ENCODE results near the gene PRKACA. TPM values are rescaled to one million over a fixed set of nuclear protein-coding genes. Genes with fewer than 3 reads are reported as not detected.
"Not testable (repeated sequence)": the region's sequence is repeated elsewhere in the genome, so short reads cannot be mapped to it uniquely, and the experiment has no call there.

The PRKACA gene
- total and polyA plus RNA-seq, 8 donors: 81.5 to 118 (median 93.7) TPM

- intact Hi-C loops (cut with DNase I): loop anchor here in 1 of 2 donors (5.0 kb wide), 1 partner anchor 198 kb away; no protein-coding TSS in a partner anchor
- no peak for ATAC-seq
Observed at GRCh38 chr19:14148751-14149410, 31.3 kb upstream of the PRKACA start.

GRCh38 chr19:14147797-14148605 lies 30.4 kb upstream of the PRKACA start:
- peak; percentile 64 to 90 (median 84) for DNase-seq
- TF ChIP-seq CTCF (IDR thresholded peaks at IDR 0.05): peak; percentile 73 to 83
- Histone ChIP-seq H3K4me3 (no peak overlapping the region), H3K36me3 (peaks cover 0 to 21% of the 10 kb centered on the region in 2 donors), H3K27me3 (no peaks in the 10 kb centered on the region), H3K9me3 (no peaks in the 10 kb centered on the region), H3K27ac (peak overlapping the region; percentile 76 to 80), H3K4me1 (peaks cover 18 to 52% of the 10 kb centered on the region in 2 donors)
- intact Hi-C loops (cut with DNase I): loop anchor here in 1 of 2 donors (5.0 kb wide), 1 partner anchor 199 kb away; no protein-coding TSS in a partner anchor
- peak; percentile 92 for ATAC-seq

More at GRCh38 chr19:14148751-14149410, 31.3 kb upstream of the PRKACA start:
- no peaks in the 10 kb centered on the region for H3K9me3 ChIP-seq
- peak overlapping the region; percentile 76 to 80 for H3K27ac ChIP-seq
- peak in 1 of 4 donors; percentile 57 for DNase-seq
- TF ChIP-seq CTCF (IDR thresholded peaks at IDR 0.05): no peak
- H3K27me3 ChIP-seq: no peaks in the 10 kb centered on the region
- peaks cover 18 to 52% of the 10 kb centered on the region in 2 donors for H3K4me1 ChIP-seq
- no peak overlapping the region for H3K4me3 ChIP-seq
- H3K36me3 ChIP-seq: peaks cover 0 to 21% of the 10 kb centered on the region in 2 donors

GRCh38 chr19:14146789-14147216 lies 29.2 kb upstream of the PRKACA start:
- Histone ChIP-seq H3K4me1 (peaks cover 18 to 52% of the 10 kb centered on the region in 2 donors), H3K36me3 (peaks cover 0 to 10% of the 10 kb centered on the region in 2 donors), H3K27ac (no peak overlapping the region), H3K27me3 (no peaks in the 10 kb centered on the region), H3K4me3 (no peak overlapping the region), H3K9me3 (no peaks in the 10 kb centered on the region)
- DNase-seq (no peak), ATAC-seq (no peak)
- no peak for TF ChIP-seq CTCF (IDR thresholded peaks at IDR 0.05)
- intact Hi-C loops (cut with DNase I): loop anchor here in 1 of 2 donors (5.0 kb wide), 1 partner anchor 200 kb away; no protein-coding TSS in a partner anchor

- H3K27ac ChIP-seq, H3K9me3 ChIP-seq: not testable (repeated sequence)
- intact Hi-C loops (cut with DNase I): loop anchor here in 1 of 2 donors (5.0 kb wide), 1 partner anchor 201 kb away; no protein-coding TSS in a partner anchor
Observed at GRCh38 chr19:14146169-14146568, 28.6 kb upstream of the PRKACA start.

GRCh38 chr19:14145381-14145780 lies 27.8 kb upstream of the PRKACA start:
- DNase-seq (no peak), ATAC-seq (no peak)
- no peak overlapping the region for H3K27ac ChIP-seq
- H3K4me1 ChIP-seq: peaks cover 18 to 50% of the 10 kb centered on the region in 2 donors
- no peak for TF ChIP-seq CTCF (IDR thresholded peaks at IDR 0.05)
- no peak overlapping the region for H3K4me3 ChIP-seq
- intact Hi-C loops (cut with DNase I): loop anchor here in 1 of 2 donors (5.0 kb wide), 1 partner anchor 202 kb away; no protein-coding TSS in a partner anchor
- no peaks in the 10 kb centered on the region for H3K9me3 ChIP-seq
- H3K36me3 ChIP-seq: no peaks in the 10 kb centered on the region
- no peaks in the 10 kb centered on the region for H3K27me3 ChIP-seq

More at GRCh38 chr19:14146169-14146568, 28.6 kb upstream of the PRKACA start:
- peaks cover 18 to 50% of the 10 kb centered on the region in 2 donors for H3K4me1 ChIP-seq
- DNase-seq, ATAC-seq, H3K4me3 ChIP-seq, H3K36me3 ChIP-seq, H3K27me3 ChIP-seq: not testable (repeated sequence)

Data from left lung (tissue), 10 donors.